GM12892 (cell line): ENCODE results near the gene KLHL30.

Source experiments
- DNase-seq: peaks from one replicate; pipeline ENCODE4 v3.0.0; 2011; ENCODE audit not compliant: insufficient read length
- FAIRE-seq: peaks from 2 replicates; lab custom pipeline; 2011; peaks lifted over from hg19 to GRCh38; lab: Jason Lieb, UNC
- POLR2A ChIP-seq: IDR thresholded peaks from 2 replicates; pipeline ENCODE4 v1.6.1; 2011; ENCODE audit warnings: low read depth, low read length, control low read depth
- POLR2AphosphoS5 ChIP-seq: IDR thresholded peaks from 2 replicates; pipeline ENCODE4 v1.6.1; 2011; ENCODE audit warnings: low read depth, low read length, control low read depth
- TAF1 ChIP-seq: IDR thresholded peaks from 2 replicates; pipeline ENCODE4 v1.6.1; 2011; ENCODE audit warnings: low read depth, mild to moderate bottlenecking, control low read depth, low read length, borderline replicate concordance

Gene KLHL30

DNA sequence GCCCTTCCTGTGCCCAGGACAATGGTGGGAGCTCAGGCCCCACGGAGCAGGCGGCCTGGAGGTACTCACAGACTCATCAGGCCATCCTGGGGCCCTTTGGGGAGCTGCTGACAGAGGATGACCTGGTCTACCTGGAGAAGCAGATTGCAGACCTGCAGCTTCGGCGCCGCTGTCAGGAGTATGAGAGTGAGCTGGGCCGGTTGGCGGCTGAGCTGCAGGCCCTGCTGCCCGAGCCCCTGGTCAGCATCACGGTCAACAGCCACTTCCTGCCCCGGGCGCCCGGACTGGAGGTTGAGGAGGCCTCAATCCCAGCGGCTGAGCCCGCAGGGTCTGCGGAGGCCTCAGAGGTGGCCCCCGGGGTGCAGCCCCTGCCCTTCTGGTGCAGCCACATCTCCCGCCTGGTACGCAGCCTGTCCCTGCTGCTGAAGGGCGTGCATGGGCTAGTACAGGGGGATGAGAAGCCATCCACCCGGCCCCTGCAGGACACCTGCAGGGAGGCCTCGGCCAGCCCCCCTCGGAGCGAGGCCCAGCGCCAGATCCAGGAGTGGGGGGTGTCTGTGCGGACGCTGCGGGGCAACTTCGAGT lies 8.3 kb upstream of the KLHL30 start:
- no peak for FAIRE-seq
- TF ChIP-seq POLR2AphosphoS5 (no peak), POLR2A (no peak), TAF1 (no peak)
- DNase-seq, result no peak

DNA sequence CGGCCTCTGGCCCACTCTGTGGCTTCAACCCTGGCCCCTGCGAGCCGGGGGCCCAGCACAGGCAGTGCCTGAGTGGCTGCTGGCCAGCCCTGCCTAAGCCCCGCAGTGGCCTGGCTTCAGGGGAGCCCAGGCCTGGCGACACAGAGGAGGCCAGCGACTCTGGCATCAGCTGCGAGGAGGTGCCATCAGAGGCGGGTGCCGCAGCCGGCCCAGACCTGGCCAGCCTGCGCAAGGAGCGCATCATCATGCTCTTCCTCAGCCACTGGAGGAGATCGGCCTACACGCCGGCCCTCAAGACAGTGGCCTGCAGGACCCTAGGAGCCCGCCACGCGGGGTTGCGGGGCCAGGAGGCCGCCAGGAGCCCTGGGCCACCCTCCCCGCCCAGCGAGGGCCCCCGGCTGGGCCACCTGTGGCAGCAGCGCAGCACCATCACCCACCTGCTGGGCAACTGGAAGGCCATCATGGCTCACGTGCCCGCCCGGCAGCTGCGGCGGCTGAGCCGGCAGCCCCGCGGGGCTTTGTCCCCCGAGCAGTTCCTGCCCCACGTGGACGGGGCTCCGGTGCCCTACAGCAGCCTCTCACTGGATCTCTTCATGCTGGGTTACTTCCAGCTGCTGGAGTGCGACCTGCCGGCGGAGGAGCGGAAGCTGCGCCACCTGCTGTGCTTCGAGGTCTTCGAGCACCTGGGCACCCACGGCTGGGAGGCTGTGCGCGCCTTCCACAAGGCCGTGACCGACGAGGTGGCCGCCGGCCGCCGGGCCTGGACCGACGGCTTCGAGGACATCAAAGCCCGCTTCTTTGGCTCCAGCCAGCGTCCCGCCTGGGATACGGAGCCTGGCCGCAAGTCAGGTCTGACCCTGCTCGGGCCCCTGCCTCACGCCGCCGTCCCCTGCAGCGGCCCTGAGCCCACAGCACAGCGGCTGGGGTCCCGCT lies 7.5 kb upstream of the KLHL30 start:
- TF ChIP-seq POLR2AphosphoS5, result no peak
- no peak for TF ChIP-seq TAF1
- TF ChIP-seq POLR2A, result no peak
- FAIRE-seq (no peak), DNase-seq (no peak)

DNA sequence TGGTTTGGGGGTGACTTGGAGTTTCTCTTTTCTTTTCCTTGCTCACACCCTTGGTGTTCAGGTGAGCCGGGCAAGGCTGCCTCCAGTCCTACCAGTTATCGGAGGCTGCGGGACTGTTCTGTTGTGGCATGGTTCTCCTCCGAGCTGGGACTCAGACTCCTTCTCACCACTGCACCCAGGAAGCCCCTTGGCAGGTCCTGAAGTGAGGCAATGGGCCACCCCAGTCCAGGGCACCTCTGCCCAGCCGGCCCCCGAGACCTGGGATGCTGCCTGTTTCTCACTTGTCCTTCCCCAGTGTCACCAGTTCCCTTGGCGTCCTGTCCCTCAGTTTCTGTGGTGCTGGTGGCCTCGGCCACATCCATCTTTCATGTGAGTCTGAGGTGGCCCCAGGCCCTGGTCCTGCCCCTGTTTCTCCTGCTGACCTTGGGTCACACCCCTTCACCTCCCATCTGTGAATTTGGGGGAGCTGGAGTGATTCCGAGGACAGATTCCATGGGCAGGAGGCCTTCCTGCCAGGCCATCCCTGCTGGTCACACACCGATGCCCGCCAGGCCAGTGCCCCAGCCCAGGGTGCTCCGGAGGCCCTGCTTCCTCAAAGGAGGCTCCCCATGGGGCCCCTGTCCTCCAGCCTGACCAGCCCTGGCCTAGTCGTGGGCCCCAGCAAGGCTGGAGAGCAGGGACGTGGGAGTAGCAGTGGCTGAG lies 6.6 kb upstream of the KLHL30 start:
- TF ChIP-seq TAF1 (no peak), POLR2AphosphoS5 (no peak), POLR2A (no peak)
- FAIRE-seq (no peak), DNase-seq (no peak)

DNA sequence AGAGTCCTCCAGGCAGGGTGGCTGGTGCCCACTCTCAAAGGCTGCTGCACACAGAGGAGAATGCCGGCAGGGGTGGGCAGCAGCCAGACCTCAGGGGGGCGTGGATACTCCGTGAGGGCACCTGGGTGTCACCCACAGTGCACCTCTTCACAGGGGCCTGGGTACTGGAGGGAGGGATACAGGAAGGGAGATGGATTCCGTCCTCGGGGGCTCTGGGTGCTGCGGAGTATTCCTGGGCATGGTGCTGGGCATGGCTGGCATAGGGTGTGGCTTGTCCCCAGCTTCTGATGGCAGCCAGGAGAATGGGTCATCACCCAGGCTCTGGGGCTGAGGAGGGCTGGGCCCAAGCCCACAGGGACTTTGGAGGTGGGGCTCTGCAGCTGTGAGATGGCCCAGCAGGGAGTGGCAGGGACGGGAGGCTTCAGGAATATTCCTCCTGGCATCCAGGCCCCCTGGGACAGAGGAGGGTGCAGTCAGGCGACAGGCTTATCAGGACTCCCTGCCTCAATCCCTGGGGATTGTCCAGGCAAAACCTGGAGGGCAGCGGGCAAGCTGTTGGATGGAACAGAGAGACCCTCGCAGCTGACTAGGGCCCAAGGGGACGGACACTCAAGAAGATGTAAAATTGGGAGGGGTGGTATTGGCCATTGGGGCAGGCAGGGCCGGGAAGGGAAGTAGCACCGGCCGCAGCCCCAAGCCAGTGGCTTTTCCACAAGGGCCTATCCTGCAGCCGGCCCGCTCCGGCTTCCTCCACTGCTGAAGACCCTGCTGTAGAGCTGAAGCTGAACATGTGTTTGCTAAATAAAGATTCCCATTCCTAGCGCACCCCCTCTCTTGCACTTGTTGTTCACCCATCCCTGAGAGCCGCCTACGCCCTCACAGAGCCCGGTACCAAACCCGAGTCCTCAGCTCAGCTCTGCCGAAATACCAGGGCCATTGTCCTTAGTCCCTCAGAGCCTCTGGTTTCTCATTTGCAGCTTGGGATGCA lies 5.7 kb upstream of the KLHL30 start:
- DNase-seq (no peak), FAIRE-seq (no peak)
- TF ChIP-seq POLR2AphosphoS5 (no peak), TAF1 (no peak), POLR2A (no peak)

DNA sequence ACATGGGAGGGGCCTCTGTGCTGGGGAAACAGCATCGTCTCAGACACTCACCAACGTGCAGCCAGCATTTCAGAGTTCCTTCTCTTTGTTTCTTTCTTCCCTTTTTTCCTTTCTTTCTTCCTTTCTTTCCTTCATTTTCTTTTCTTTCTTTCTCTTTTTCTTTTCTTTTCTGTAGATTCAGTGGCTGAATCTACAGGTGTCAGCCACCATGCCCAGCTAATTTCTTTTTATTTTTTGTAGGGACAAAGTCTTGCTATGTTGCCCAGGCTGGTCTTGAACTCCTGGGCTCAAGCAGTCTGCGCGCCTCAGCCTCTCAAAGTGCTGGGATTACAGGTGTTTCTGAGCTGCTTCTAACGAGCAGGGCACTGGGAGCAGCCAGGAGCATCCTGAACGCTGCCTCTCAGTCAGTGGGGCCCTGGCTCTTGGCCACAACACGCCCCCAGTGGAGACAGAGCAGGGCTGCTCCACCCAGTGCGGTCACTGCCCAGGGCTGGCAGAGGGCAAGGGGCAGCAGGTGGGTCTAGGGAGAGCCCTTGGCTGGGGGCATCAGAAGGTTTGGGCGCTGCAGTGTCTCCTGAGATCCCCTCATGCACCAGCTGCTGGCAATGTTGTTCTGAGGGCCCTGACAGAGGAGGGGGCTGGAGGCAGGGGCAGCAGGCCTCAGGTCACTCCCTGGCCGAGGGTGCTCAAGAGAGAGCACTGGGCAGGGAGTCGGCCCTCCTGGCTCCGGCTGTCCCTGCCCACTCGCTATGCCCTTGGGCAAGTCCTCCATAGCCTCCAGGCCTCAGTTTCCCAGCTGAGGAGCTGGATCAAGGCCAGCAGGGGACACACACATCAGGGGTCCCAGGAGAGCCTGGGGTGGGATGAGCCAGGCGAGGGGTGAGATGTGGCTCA lies 4.7 kb upstream of the KLHL30 start:
- DNase-seq, result no peak
- no peak for FAIRE-seq
- TF ChIP-seq POLR2A (no peak), TAF1 (no peak), POLR2AphosphoS5 (no peak)

DNA sequence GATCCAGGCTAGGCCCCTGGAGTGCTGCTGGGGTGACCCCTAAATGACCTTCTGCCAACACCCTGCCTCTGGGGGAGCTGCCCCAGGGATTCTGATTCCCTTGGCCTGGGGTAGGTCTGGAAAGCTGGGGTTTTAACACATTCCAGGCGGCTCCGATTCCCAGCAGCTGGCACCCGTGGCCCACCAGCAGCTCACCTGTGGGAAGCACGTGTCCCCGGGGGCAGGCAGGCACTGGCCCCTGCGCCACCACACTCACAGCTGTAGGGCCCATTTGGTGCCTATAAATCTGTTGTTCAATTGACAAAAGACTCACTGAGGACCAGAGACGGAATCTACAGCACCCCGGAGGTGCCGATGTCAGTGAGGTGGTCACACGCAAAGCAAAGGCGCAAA lies 4.1 kb upstream of the KLHL30 start:
- TF ChIP-seq TAF1 (no peak), POLR2AphosphoS5 (no peak), POLR2A (no peak)
- DNase-seq, result no peak
- FAIRE-seq, result no peak

DNA sequence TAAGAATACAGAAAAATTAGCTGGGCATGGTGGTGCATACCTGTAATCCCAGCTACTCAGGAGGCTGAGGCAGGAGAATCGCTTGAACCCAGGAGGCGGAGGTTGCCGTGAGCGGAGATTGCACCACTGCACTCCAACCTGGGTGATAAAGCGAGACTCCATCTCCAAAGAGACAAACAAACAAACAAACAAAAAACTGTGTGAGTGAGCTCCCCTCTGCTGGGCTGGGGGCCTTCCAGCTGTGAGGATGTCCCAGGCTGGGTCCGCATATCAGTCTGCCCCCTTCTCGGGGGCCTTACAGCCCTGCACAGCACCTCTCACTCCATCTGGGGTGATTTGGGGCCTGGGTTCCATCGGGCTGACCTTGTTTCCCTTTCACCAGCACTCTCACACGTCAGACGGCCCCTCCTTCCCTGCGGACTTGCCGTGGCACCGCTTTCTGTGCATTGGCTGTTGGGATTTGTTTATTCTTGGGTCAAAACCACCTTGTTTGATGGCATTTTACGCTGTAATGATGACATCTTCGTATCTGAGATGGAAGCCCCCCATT lies 2.8 kb upstream of the KLHL30 start:
- DNase-seq, result no peak
- FAIRE-seq, result no peak
- no peak for TF ChIP-seq TAF1
- no peak for TF ChIP-seq POLR2A
- TF ChIP-seq POLR2AphosphoS5, result no peak

DNA sequence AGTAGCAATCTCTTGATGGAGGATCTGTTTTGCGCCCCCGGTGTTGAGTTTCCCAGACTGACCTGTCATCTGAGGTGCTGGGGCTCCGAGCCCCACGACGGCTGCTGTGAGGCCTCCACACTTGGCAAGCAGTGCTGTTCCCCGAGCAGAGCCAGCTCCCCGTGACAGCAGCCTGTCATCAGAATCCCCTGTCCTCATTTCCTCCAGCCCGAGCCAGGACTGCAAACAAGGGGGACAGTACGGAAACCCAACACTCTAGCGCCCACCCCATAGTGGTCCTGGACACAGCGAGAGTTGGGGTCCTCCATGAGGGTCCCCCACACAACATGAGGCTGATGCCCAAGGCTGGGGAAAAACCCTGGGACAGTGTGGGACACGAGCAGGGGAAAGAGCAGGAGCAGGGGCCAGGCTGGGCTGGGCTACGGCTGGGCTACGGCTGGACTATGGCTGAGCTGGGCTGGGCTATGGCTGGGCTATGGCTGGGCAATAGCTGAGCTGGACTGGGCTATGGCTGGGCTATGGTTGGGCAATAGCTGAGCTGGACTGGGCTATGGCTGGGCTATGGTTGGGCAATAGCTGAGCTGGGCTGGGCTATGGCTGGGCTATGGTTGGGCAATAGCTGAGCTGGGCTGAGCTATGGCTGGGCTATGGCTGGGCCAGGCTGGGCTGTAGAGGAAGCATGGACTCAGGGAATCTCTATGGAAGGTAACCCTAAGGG lies 1.5 kb upstream of the KLHL30 start:
- DNase-seq, result no peak
- no peak for TF ChIP-seq POLR2AphosphoS5
- TF ChIP-seq POLR2A, result no peak
- no peak for TF ChIP-seq TAF1
- no peak for FAIRE-seq

DNA sequence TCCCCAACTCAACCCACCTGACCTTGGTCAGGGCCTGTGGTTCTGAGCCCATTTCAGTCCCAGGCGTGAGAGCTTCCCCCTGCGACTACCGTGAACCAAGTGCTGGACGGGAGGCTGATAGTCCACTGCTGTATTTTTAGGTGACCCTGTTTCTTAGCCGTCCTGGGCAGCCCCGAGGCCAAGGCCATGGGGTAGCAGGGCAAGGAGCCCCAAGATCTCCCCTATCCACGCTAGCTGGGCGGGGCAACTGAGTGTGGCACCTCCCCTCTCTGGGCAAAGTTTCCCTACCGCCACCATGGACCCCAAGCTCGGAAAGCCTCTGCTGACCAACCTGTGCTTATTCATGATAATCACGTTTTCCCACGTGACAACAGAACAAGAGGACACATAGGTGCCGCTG lies 583 bp upstream of the KLHL30 start:
- TF ChIP-seq POLR2A (no peak), TAF1 (no peak), POLR2AphosphoS5 (no peak)
- DNase-seq (no peak), FAIRE-seq (no peak)
